HepG2 (cell line): Measurements from ENCODE around the gene MTHFSD. TPM values are rescaled to one million over a fixed set of nuclear protein-coding genes. Genes with fewer than 3 reads are reported as not detected.

Experiments used
- EEA1 ChIP-seq: sonication (generic); formaldehyde crosslinking; IDR thresholded peaks from 2 replicates; pipeline ENCODE4 v1.5.1; 2020; ENCODE audit warnings: mild to moderate bottlenecking, missing genetic modification reagents, borderline replicate concordance
- FOXK2 ChIP-seq: fragments of 450-650 bp; IDR thresholded peaks from 2 replicates; pipeline ENCODE4 v1.6.1; 2016
- GABPA ChIP-seq, 2 experiments: IDR thresholded peaks; 2 replicates each; pipeline ENCODE4 v1.6.1; 2011 to 2016; ENCODE audit warnings: low read depth in 2 of 2, low read length in 1 of 2, missing biosample characterization in 1 of 2, missing genetic modification characterization in 1 of 2
- GATAD2A ChIP-seq: IDR thresholded peaks from 2 replicates; pipeline ENCODE4 v1.6.1; 2016
- MTA1 ChIP-seq: sonication (generic); formaldehyde crosslinking; IDR thresholded peaks from 2 replicates; pipeline ENCODE4 v1.4.0; 2020; ENCODE audit warnings: missing genetic modification reagents, mild to moderate bottlenecking, borderline replicate concordance
- MTF2 ChIP-seq: sonication (generic); formaldehyde crosslinking; IDR thresholded peaks from 2 replicates; pipeline ENCODE4 v1.5.0; 2020; ENCODE audit warnings: missing genetic modification reagents, borderline replicate concordance
- SCMH1 ChIP-seq: sonication (generic); formaldehyde crosslinking; IDR thresholded peaks from 2 replicates; pipeline ENCODE4 v1.9.0; 2021; ENCODE audit warnings: missing genetic modification reagents, mild to moderate bottlenecking, borderline replicate concordance
- SOX6 ChIP-seq, 2 experiments: fragments of 450-650 bp in 1 of 2; sonication (generic) in 1 of 2; formaldehyde crosslinking in 1 of 2; IDR thresholded peaks; 2 replicates each; pipeline versions ENCODE4 v1.4.0 to v1.6.1; 2017 to 2020; ENCODE audit warnings: antibody characterized with exemption in 1 of 2, mild to moderate bottlenecking in 1 of 2, missing genetic modification reagents in 1 of 2
- TBL1XR1 ChIP-seq: fragments of 150-350 bp; IDR thresholded peaks from 2 replicates; pipeline ENCODE4 v1.6.1; 2014; ENCODE audit warnings: borderline replicate concordance, low read length; ENCODE audit not compliant: partially characterized antibody
- ZNF142 ChIP-seq: sonication (generic); formaldehyde crosslinking; IDR thresholded peaks from 2 replicates; pipeline ENCODE4 v1.4.0; 2020; ENCODE audit warnings: missing genetic modification reagents
- ZNF34 ChIP-seq: sonication (generic); formaldehyde crosslinking; IDR thresholded peaks from 2 replicates; pipeline ENCODE4 v1.4.0; 2020; ENCODE audit warnings: mild to moderate bottlenecking, missing genetic modification reagents, borderline replicate concordance
- ZNF556 ChIP-seq: sonication (generic); formaldehyde crosslinking; IDR thresholded peaks from 2 replicates; pipeline ENCODE4 v1.4.0; 2020; ENCODE audit warnings: mild to moderate bottlenecking, missing genetic modification reagents, borderline replicate concordance
- ZNF563 ChIP-seq: sonication (generic); formaldehyde crosslinking; IDR thresholded peaks from 2 replicates; pipeline ENCODE4 v1.8.0; 2022; ENCODE audit warnings: mild to moderate bottlenecking, moderate library complexity, missing genetic modification reagents
- ZNF570 ChIP-seq: sonication (generic); formaldehyde crosslinking; IDR thresholded peaks from 2 replicates; pipeline ENCODE4 v1.4.0; 2020; ENCODE audit warnings: mild to moderate bottlenecking, missing genetic modification reagents, borderline replicate concordance
- ZNF652 ChIP-seq: IDR thresholded peaks from 2 replicates; pipeline ENCODE4 v1.6.1; 2016; ENCODE audit warnings: low read depth, borderline replicate concordance
- ZNF777 ChIP-seq: sonication (generic); formaldehyde crosslinking; IDR thresholded peaks from 2 replicates; pipeline ENCODE4 v1.4.0; 2020; ENCODE audit warnings: missing genetic modification reagents
- polyA plus RNA-seq, 8 experiments: library from polyadenylated mRNA; depleted of rRNA in 3 of 8; stranded (reverse) in 7 of 8; unstranded in 1 of 8; fragments of >200 nt; fragmentation: Illumina TruSeq in 4 of 8; extraction: Trizol in 4 of 8; gene quantifications; 2 replicates each; pipeline versions ENCODE4 v1.2.1 to v1.2.3, GENCODE V29; 2011 to 2016; ENCODE audit warnings: low read depth in 4 of 8, missing spikeins in 1 of 8, mixed read lengths in 1 of 8; ENCODE audit not compliant: insufficient read depth in 1 of 8
- total RNA-seq, 5 experiments: library from RNA; depleted of rRNA; stranded (reverse); fragments of >200 nt; fragmentation: Illumina TruSeq; extraction: Trizol; gene quantifications; 2 replicates each; pipeline ENCODE4 v1.2.3, GENCODE V29; 2016; ENCODE audit warnings: low read depth in 1 of 5

Gene MTHFSD
- total and polyA plus RNA-seq, 2 of the 13 experiments (the other 11 are each of a cell fraction or from before 2014, with no cell fraction given) = 14.2 to 16.3 TPM

- 0 out of 2 replicates have a peak, but pooled peaks have one; percentile 13 for TF ChIP-seq MTA1 (CRISPR knock-in tag)
- no peak for TF ChIP-seq SCMH1 (CRISPR knock-in tag)
- TF ChIP-seq GABPA (IDR thresholded peaks at IDR 0.05; ENCODE audit: low read depth, low read length) = no peak
- no peak for TF ChIP-seq GABPA (CRISPR knock-in tag; IDR thresholded peaks at IDR 0.05; ENCODE audit: low read depth)
- TF ChIP-seq ZNF570 (CRISPR knock-in tag) = no peak
- no peak for TF ChIP-seq ZNF34 (CRISPR knock-in tag)
- TF ChIP-seq TBL1XR1 = no peak
- TF ChIP-seq SOX6 (IDR thresholded peaks at IDR 0.05) = no peak
- TF ChIP-seq SOX6 (CRISPR knock-in tag; IDR thresholded peaks at IDR 0.05) = no peak
- 0 out of 2 replicates have a peak, but pooled peaks have one; percentile 40 for TF ChIP-seq ZNF142
- TF ChIP-seq GATAD2A = no peak
- no peak for TF ChIP-seq FOXK2
- TF ChIP-seq ZNF652 (CRISPR knock-in tag) = no peak
- TF ChIP-seq ZNF563 (CRISPR knock-in tag) = no peak
- TF ChIP-seq ZNF777 (CRISPR knock-in tag) = peak; percentile 23; the same call in 1 of the 2 replicates
- no peak for TF ChIP-seq ZNF556 (CRISPR knock-in tag)
- peak; percentile 71; the same call in 1 of the 2 replicates for TF ChIP-seq MTF2 (CRISPR knock-in tag)
- TF ChIP-seq EEA1 (CRISPR knock-in tag) = 0 out of 2 replicates have a peak, but pooled peaks have one; percentile 32
These were observed 45.9 kb downstream of the MTHFSD start (continued) for GRCh38 chr16:86508947-86509758.
